Activated naive CD8-positive, alpha-beta T cell treated with anti-CD3 and anti-CD28 coated beads, Interleukin-2, amount 50 U/mL, for 24 hours (primary cell): ENCODE measurements around the gene KRT2.

Source experiments
- ATAC-seq: fragments of 150-1000 bp; cut with Tn5 transposase; one replicate; pipeline ENCODE4 v1.10.0; 2021
- DNase-seq: peaks from one replicate; pipeline ENCODE4 v3.0.0; 2021
- H3K27ac Mint-ChIP-seq: one replicate; pipeline ENCODE4 v1.8.0; 2021; ENCODE audit warnings: mild to moderate bottlenecking, mixed read lengths
- H3K27me3 Mint-ChIP-seq: one replicate; pipeline ENCODE4 v1.8.0; 2021; ENCODE audit warnings: mixed read lengths
- H3K36me3 Mint-ChIP-seq: one replicate; pipeline ENCODE4 v1.8.0; 2021; ENCODE audit warnings: low read depth, mixed read lengths
- H3K4me1 Mint-ChIP-seq: one replicate; pipeline ENCODE4 v1.8.0; 2021; ENCODE audit warnings: mixed read lengths
- H3K4me3 Mint-ChIP-seq: one replicate; pipeline ENCODE4 v1.8.0; 2021; ENCODE audit warnings: mild to moderate bottlenecking, moderate library complexity, mixed read lengths
- H3K9me3 Mint-ChIP-seq: one replicate; pipeline ENCODE4 v1.8.0; 2021; ENCODE audit warnings: mixed read lengths

The KRT2 gene

DNA sequence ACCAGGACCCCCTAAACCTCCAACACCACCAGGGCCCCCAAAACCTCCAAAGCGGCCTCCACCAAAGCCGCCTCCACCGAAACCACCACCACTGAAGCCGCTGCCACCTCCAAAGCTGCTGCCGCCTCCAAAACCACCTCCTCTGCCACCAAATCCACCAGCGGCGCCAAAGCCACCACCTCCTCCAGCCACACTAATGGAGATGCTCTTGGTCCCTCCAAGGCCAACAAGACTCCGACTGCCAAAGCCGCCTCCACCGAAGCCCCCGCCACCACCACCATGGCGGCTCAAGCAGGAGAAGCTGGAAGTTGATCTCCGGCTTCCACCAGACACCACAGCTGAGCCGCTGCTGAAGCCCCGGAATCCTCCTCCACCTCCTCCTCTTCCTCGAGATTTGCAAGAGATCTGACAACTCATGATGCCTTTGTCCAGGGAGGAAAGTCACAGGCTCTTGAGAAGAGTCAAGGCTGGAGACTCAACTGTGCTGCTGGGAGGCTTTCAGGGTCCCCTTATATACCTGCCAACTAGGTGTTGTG is at the start of gene KRT2:
TSS of gene KRT2 (minus strand) at position 486 of the 536 bp plus-strand sequence. CDS start at position 417, 69 bp downstream.
- Mint-ChIP-seq H3K27me3 (no peaks in the 10 kb centered on the region), H3K9me3 (no peaks in the 10 kb centered on the region), H3K4me1 (peaks cover 22% of the 10 kb centered on the region), H3K4me3 (no peak within 1 kb of the TSS), H3K36me3 (no peaks in the 10 kb centered on the region), H3K27ac (no peak within 1 kb of the TSS)
- no peak for ATAC-seq
- DNase-seq, result no peak

GRCh38 chr12:52701281-52701680 is 49.3 kb upstream of the KRT2 start:
- Mint-ChIP-seq H3K4me1 (no peaks in the 10 kb centered on the region), H3K27ac (no peak overlapping the region)

DNA sequence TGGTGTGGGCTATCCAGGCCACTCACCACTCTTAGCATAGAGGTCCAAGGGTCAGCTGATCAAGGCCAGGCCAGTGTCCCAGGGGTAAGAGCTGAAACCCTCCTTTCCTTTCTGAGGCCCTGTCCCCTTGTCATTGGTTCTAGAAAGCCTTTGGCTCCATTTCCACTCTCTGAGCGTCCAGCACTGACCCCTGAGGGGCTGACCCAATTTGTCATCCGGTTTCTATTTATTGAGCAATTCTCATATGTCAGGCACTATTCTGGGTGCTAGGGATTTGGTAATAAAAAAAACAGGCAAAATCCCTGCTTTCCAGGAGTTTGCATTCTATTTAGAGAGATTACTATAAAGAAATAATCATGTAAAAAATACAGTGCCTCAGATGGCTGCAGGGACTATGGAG is 47.9 kb upstream of the KRT2 start:
- Mint-ChIP-seq H3K4me3 (no peak overlapping the region), H3K36me3 (no peaks in the 10 kb centered on the region), H3K27ac (no peak overlapping the region), H3K27me3 (peaks cover 7% of the 10 kb centered on the region), H3K9me3 (no peaks in the 10 kb centered on the region), H3K4me1 (no peaks in the 10 kb centered on the region)
- DNase-seq (no peak), ATAC-seq (no peak)

More at GRCh38 chr12:52701281-52701680, 49.3 kb upstream of the KRT2 start:
- H3K9me3 Mint-ChIP-seq, result no peaks in the 10 kb centered on the region
- no peaks in the 10 kb centered on the region for H3K36me3 Mint-ChIP-seq
- peaks cover 7% of the 10 kb centered on the region for H3K27me3 Mint-ChIP-seq
- DNase-seq (no peak), ATAC-seq (no peak)
- no peak overlapping the region for H3K4me3 Mint-ChIP-seq

DNA sequence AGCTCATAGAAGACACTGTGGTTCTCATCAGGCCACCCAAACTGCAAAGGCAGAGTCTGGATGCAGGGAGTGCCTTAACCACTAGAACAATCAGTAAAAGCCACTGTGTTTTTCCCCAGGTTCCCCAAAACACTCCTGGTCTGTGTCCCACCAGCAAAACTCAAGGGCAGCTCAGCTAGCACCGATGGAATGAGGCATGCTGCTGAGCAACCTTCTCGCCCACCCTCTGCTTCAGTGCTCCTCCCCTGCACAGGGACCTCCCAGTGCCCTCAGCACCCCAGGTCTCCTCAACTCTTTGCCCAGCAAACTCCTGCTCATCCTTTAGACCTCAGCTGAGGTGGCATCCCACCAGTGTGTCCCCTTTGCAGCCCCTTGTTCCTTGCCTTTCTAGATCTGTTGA is 47.4 kb upstream of the KRT2 start:
- no peaks in the 10 kb centered on the region for H3K4me1 Mint-ChIP-seq
- no peaks in the 10 kb centered on the region for H3K9me3 Mint-ChIP-seq
- no peak overlapping the region for H3K4me3 Mint-ChIP-seq
- H3K27me3 Mint-ChIP-seq, result peaks cover 7% of the 10 kb centered on the region
- no peak for ATAC-seq
- no peak for DNase-seq
- H3K27ac Mint-ChIP-seq, result no peak overlapping the region
- H3K36me3 Mint-ChIP-seq, result no peaks in the 10 kb centered on the region

DNA sequence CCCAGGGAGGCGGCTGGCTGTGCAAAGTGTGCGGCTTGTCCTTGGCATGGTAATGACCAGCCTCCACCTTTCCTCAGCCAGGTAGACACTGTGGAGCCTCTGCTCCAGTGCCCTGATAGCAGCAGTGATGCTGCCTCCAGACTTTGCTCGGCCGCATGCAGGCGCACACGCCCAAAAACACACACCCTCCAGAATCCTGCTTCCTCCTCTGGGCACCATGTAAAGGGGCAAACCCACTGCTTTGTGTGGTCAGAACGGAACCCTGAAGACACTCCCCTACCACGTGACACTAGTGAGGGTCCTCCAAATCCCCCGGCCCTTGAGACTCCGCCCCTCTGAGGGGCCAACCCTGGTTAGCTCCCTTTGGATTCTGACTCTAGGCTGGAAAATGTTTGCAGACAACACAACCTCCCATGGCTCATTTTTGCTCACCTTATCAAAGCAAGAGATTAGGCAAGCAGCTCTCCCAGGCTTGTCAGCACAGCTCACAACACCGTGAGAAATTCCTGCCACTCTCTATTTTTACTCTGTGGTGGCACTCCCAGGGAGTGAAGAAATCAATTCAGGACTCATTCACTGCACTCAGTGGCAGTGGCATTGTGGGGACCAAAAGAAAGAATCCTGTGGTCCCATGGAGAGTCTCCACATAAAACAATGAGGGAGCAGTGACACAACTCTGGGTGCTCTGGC is 46.8 kb upstream of the KRT2 start:
- H3K4me1 Mint-ChIP-seq, result no peaks in the 10 kb centered on the region
- peaks cover 7% of the 10 kb centered on the region for H3K27me3 Mint-ChIP-seq
- H3K9me3 Mint-ChIP-seq, result no peaks in the 10 kb centered on the region
- H3K27ac Mint-ChIP-seq, result no peak overlapping the region
- ATAC-seq (no peak), DNase-seq (no peak)
- H3K36me3 Mint-ChIP-seq, result no peaks in the 10 kb centered on the region
- no peak overlapping the region for H3K4me3 Mint-ChIP-seq

DNA sequence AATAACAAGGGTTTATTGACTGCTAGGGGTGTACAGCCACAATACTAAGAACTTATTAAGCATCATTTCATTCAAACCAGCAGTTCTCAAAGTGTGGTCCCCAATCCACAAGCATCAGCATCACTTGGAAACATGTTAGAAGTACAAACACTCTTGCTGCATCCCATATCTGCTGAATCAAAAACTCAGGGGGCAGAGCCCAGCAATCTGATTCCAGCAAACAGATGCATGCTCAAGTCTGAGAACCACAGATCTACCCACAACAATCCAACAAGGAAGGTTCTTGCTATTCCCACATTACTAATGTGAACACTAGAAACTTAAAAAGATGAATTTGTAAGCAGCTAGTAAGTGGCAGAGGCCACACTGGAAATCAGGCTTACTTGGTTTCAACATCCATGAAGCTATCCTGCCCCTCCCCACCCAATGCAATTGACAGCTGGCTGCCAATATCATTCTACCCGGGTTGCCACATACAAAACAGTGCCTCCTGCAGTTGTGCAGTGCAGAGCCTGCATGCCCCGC is 45.1 kb upstream of the KRT2 start:
- ATAC-seq, result no peak
- Mint-ChIP-seq H3K4me3 (no peak overlapping the region), H3K4me1 (no peaks in the 10 kb centered on the region), H3K36me3 (no peaks in the 10 kb centered on the region), H3K9me3 (no peaks in the 10 kb centered on the region), H3K27me3 (peaks cover 3% of the 10 kb centered on the region), H3K27ac (no peak overlapping the region)
- DNase-seq, result no peak

DNA sequence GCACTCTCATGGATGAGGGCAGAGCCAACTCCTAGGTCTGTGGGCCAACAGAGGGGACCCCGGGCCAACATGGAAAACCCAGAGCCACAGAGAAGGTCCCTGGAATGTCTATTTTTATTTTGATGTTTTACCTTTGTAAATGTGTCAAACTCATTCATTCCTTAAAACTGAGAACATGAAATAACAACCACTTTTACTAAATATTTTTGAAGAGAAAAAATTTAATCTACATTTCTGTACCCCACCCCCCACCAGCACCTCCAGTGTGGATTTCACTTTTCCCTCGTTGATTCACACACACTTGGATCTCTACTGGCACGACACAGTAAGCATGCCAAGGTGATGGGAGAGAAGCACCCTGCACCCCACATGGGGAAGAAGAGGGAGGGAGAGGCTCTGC is 44.6 kb upstream of the KRT2 start:
- DNase-seq, result no peak
- H3K9me3 Mint-ChIP-seq, result no peaks in the 10 kb centered on the region
- peaks cover 2% of the 10 kb centered on the region for H3K27me3 Mint-ChIP-seq
- H3K36me3 Mint-ChIP-seq, result no peaks in the 10 kb centered on the region
- no peak overlapping the region for H3K4me3 Mint-ChIP-seq
- ATAC-seq, result no peak
- H3K4me1 Mint-ChIP-seq, result peaks cover 2% of the 10 kb centered on the region
- H3K27ac Mint-ChIP-seq, result no peak overlapping the region

DNA sequence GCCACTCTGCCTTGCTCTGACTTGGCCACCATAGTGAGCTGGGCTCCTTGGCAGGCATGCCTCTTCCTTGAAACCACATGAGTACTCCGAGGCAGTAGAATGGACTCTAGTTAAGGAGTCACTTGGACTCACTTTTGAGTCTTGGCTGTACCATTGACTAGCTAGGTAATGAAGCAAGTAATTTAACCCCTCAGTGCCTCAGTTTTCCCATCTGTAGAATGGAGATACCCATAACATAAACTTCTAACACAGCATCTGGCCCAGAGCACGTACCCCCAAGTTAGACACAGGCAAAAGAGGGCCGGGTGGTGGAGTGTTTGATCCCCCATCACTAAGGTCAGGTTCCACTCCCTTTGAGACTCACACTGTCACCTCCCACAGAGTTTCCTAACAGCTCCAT is 43.0 kb upstream of the KRT2 start:
- ATAC-seq, result no peak
- H3K36me3 Mint-ChIP-seq, result no peaks in the 10 kb centered on the region
- DNase-seq, result no peak
- H3K27ac Mint-ChIP-seq, result no peak overlapping the region
- no peak overlapping the region for H3K4me3 Mint-ChIP-seq
- no peaks in the 10 kb centered on the region for H3K9me3 Mint-ChIP-seq
- peaks cover 15% of the 10 kb centered on the region for H3K4me1 Mint-ChIP-seq
- peaks cover 2% of the 10 kb centered on the region for H3K27me3 Mint-ChIP-seq

DNA sequence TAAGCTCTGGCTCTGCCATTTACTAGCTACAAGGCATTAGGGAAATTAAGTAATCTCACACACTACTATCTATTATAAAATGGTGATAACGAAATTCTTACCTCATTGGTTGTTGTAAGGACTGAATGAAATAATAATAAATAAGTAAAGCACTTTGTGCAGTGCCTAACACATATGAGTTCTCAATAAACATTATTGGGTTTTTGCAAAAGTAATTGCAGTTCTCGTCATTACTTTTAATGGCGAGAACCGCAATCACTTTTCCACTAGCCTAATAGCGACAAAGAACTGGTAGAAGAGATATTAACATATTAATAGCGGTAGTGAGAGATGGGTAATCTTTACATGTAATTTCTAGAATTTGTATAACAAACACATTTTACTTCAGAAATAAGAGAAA is 42.1 kb upstream of the KRT2 start:
- ATAC-seq (no peak), DNase-seq (no peak)
- H3K27ac Mint-ChIP-seq, result no peak overlapping the region
- H3K27me3 Mint-ChIP-seq, result no peaks in the 10 kb centered on the region
- H3K9me3 Mint-ChIP-seq, result no peaks in the 10 kb centered on the region
- no peaks in the 10 kb centered on the region for H3K36me3 Mint-ChIP-seq
- H3K4me3 Mint-ChIP-seq, result no peak overlapping the region
- H3K4me1 Mint-ChIP-seq, result peaks cover 15% of the 10 kb centered on the region

- Mint-ChIP-seq H3K36me3 (no peaks in the 10 kb centered on the region), H3K4me1 (peaks cover 19% of the 10 kb centered on the region), H3K4me3 (no peak overlapping the region), H3K27me3 (no peaks in the 10 kb centered on the region), H3K27ac (no peak overlapping the region), H3K9me3 (no peaks in the 10 kb centered on the region)
- DNase-seq (no peak), ATAC-seq (no peak)
These were observed 41.2 kb upstream of the KRT2 start for GRCh38 chr12:52693261-52693660.

- no peak overlapping the region for H3K4me3 Mint-ChIP-seq
- no peaks in the 10 kb centered on the region for H3K27me3 Mint-ChIP-seq
- no peak for ATAC-seq
These were observed 40.2 kb upstream of the KRT2 start for GRCh38 chr12:52692254-52692653.

GRCh38 chr12:52691841-52692150 is 39.8 kb upstream of the KRT2 start:
- H3K36me3 Mint-ChIP-seq, result no peaks in the 10 kb centered on the region
- no peak overlapping the region for H3K27ac Mint-ChIP-seq
- ATAC-seq (no peak), DNase-seq (no peak)
- H3K9me3 Mint-ChIP-seq, result no peaks in the 10 kb centered on the region
- H3K4me1 Mint-ChIP-seq, result peaks cover 28% of the 10 kb centered on the region
- no peak overlapping the region for H3K4me3 Mint-ChIP-seq
- H3K27me3 Mint-ChIP-seq, result no peaks in the 10 kb centered on the region

More at GRCh38 chr12:52692254-52692653, 40.2 kb upstream of the KRT2 start:
- Mint-ChIP-seq H3K36me3 (no peaks in the 10 kb centered on the region), H3K27ac (no peak overlapping the region), H3K4me1 (peaks cover 26% of the 10 kb centered on the region), H3K9me3 (no peaks in the 10 kb centered on the region)
- DNase-seq, result no peak

- Mint-ChIP-seq H3K4me1 (peaks cover 28% of the 10 kb centered on the region), H3K9me3 (no peaks in the 10 kb centered on the region), H3K36me3 (no peaks in the 10 kb centered on the region), H3K27me3 (no peaks in the 10 kb centered on the region), H3K27ac (peak overlapping the region; percentile 19), H3K4me3 (peak overlapping the region; percentile 70)
- ATAC-seq (no peak), DNase-seq (peak; percentile 61)
These were observed 39.2 kb upstream of the KRT2 start for GRCh38 chr12:52691076-52691840.

DNA sequence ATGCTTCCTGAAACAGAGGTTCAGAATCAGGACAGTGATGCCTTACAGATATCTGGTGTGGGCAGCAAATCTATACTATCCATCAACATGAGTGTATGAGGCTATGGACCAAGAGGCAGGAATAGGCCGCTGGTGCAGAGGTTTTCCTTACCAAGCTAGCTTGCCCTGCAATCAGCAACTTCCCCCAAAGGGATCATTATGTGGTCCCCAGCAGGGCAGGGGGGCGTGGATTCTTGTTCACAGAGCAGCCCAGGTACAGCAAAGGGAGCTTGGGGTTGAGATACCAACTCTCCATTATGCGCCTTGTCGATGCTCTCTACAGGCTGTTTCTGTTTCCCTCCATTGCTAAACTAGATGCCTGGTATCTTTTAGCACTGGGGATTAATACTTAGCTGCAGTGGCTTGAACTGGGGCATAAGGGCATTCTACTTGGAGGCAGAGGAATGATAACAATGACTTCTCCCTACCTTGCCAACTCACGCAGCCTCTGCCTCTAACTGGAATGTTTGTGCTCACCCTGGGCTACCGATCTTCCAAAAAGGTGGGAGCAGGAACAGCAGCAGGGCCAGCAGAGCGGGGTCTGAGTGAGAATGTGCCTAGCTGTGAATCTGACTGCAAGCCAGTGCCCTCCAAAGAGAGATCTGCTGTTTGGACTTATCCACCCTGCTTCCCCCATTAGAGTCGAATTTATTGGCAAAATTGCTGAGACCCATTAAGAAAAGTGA is 38.5 kb upstream of the KRT2 start:
- ATAC-seq, result no peak
- Mint-ChIP-seq H3K4me1 (peaks cover 28% of the 10 kb centered on the region), H3K4me3 (peak overlapping the region; percentile 70), H3K27me3 (no peaks in the 10 kb centered on the region), H3K9me3 (no peaks in the 10 kb centered on the region), H3K36me3 (no peaks in the 10 kb centered on the region), H3K27ac (peak overlapping the region; percentile 19)
- DNase-seq, result no peak
